Measurements from ENCODE around the gene STYXL1. TPM values are rescaled to one million over a fixed set of nuclear protein-coding genes. Genes with fewer than 3 reads are reported as not detected.
A peak's percentile ranks its signal among the peaks of the same experiment; 100 is the strongest.

Gene STYXL1
- total and polyA plus RNA-seq, 4 donors, result 16.4 to 27.5 (median 17.1) TPM

DNA sequence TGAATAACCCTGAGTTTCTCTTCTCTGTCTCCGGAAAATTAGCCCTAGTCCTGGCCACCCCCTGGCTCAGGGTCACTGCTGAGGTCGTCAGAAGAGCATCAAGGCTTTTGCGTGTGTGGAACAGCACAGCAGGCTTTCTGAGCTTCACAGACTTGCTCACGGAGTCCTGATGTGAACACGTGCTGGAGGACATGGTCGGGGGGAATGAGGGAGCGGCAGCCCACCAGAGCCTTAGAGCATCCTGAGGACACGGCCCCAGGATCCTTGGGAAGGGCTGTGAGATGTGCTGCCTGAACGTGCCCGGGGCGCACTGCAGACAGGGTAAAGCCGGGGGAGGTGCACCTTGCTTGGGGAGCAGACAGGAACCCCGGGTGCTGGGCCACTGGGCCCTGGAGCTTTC, 82.2 kb downstream of the STYXL1 start:
- Histone ChIP-seq H3K36me3 (ENCODE audit: control insufficient read depth in 4 of 4, insufficient read depth in 3 of 4, low read depth in 1 of 4, low read length in 3 of 4) (peaks cover 14 to 54% (median 30%) of the 10 kb centered on the region in 4 donors), H3K9me3 (ENCODE audit: control insufficient read depth in 4 of 4, low read length in 3 of 4) (no peaks in the 10 kb centered on the region), H3K4me3 (ENCODE audit: low read depth in 1 of 3, low read length in 3 of 3) (no peak overlapping the region), H3K27ac (ENCODE audit: low read depth in 1 of 2, low read length in 2 of 2) (peak overlapping the region; percentile 53 to 83), H3K9ac (ENCODE audit: low read depth in 1 of 2, low read length in 2 of 2) (no peak overlapping the region), H3K4me1 (ENCODE audit: control insufficient read depth in 4 of 4, insufficient read depth in 4 of 4, low read length in 3 of 4) (peaks cover 18 to 80% (median 64%) of the 10 kb centered on the region in 4 donors), H3K27me3 (ENCODE audit: control insufficient read depth in 4 of 4, insufficient read depth in 4 of 4, low read length in 3 of 4) (no peaks in the 10 kb centered on the region)
- DNase-seq (ENCODE audit: low spot score), result no peak
- 79% methylated on average over 13 of the region's 13 CpGs for WGBS
- TF ChIP-seq MAX (IDR thresholded peaks at IDR 0.05) (no peak), CTCF (IDR thresholded peaks at IDR 0.05; ENCODE audit: low read depth, low read length, missing input control) (no peak), SP1 (IDR thresholded peaks at IDR 0.05) (no peak), RXRA (IDR thresholded peaks at IDR 0.05) (no peak), ZBTB33 (IDR thresholded peaks at IDR 0.05) (no peak), HNF4A (conservative IDR thresholded peaks at IDR 0.05) (no peak), NR2F2 (IDR thresholded peaks at IDR 0.05) (no peak), FOXA1 (IDR thresholded peaks at IDR 0.05) (no peak), YY1 (IDR thresholded peaks at IDR 0.05) (no peak)
- TF ChIP-seq, protein P1, sequence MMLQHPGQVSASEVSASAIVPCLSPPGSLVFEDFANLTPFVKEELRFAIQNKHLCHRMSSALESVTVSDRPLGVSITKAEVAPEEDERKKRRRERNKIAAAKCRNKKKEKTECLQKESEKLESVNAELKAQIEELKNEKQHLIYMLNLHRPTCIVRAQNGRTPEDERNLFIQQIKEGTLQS (IDR thresholded peaks at IDR 0.05), result no peak

DNA sequence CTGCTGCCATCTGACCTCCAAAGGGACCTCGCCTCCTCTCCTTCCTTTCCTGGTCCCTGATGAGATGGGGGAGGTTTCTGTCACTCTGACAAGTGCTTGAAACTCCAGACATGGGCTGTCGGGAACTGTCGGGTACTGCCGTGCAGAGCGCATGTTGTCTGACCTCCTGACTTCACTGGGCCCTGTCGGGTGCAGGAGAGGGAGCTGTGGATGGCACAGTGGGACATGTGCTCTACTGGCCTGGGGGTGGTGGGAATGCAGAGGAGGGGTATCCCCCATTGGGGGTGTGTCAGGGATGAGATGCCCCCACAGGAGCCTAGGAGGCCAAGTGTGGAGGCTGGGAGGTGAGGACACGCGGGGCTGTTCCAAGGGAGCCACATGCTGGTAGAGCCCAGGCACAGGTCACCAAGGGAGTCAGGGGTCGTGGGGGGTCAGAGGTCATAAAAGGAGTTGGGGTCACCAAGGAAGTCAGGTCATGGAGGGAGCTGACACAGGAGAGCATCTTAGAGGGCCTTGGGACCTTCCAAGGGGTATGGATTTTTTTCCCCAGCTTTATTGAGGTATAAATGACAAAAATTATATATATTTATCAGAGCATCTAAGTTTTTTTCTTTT, 84.3 kb downstream of the STYXL1 start:
- Histone ChIP-seq H3K27me3 (ENCODE audit: control insufficient read depth in 4 of 4, insufficient read depth in 4 of 4, low read length in 3 of 4) (no peaks in the 10 kb centered on the region), H3K27ac (ENCODE audit: low read depth in 1 of 2, low read length in 2 of 2) (peak overlapping the region; percentile 42 to 69), H3K9ac (ENCODE audit: low read depth in 1 of 2, low read length in 2 of 2) (no peak overlapping the region), H3K4me1 (ENCODE audit: control insufficient read depth in 4 of 4, insufficient read depth in 4 of 4, low read length in 3 of 4) (peaks cover 18 to 64% (median 48%) of the 10 kb centered on the region in 4 donors), H3K4me3 (ENCODE audit: low read depth in 1 of 3, low read length in 3 of 3) (no peak overlapping the region), H3K9me3 (ENCODE audit: control insufficient read depth in 4 of 4, low read length in 3 of 4) (no peaks in the 10 kb centered on the region), H3K36me3 (ENCODE audit: control insufficient read depth in 4 of 4, insufficient read depth in 3 of 4, low read depth in 1 of 4, low read length in 3 of 4) (peaks cover 22 to 69% (median 46%) of the 10 kb centered on the region in 4 donors)
- whole genome bisulfite sequencing, result 88% methylated on average over 9 of the region's 9 CpGs
- DNase-seq (ENCODE audit: low spot score), result no peak
- no peak for TF ChIP-seq TAF1 (conservative IDR thresholded peaks at IDR 0.05)
- no peak for TF ChIP-seq YY1 (IDR thresholded peaks at IDR 0.05)
- TF ChIP-seq, protein P2, sequence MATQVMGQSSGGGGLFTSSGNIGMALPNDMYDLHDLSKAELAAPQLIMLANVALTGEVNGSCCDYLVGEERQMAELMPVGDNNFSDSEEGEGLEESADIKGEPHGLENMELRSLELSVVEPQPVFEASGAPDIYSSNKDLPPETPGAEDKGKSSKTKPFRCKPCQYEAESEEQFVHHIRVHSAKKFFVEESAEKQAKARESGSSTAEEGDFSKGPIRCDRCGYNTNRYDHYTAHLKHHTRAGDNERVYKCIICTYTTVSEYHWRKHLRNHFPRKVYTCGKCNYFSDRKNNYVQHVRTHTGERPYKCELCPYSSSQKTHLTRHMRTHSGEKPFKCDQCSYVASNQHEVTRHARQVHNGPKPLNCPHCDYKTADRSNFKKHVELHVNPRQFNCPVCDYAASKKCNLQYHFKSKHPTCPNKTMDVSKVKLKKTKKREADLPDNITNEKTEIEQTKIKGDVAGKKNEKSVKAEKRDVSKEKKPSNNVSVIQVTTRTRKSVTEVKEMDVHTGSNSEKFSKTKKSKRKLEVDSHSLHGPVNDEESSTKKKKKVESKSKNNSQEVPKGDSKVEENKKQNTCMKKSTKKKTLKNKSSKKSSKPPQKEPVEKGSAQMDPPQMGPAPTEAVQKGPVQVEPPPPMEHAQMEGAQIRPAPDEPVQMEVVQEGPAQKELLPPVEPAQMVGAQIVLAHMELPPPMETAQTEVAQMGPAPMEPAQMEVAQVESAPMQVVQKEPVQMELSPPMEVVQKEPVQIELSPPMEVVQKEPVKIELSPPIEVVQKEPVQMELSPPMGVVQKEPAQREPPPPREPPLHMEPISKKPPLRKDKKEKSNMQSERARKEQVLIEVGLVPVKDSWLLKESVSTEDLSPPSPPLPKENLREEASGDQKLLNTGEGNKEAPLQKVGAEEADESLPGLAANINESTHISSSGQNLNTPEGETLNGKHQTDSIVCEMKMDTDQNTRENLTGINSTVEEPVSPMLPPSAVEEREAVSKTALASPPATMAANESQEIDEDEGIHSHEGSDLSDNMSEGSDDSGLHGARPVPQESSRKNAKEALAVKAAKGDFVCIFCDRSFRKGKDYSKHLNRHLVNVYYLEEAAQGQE (IDR thresholded peaks at IDR 0.05), result no peak
- TF ChIP-seq NR2F2 (IDR thresholded peaks at IDR 0.05), result peak; percentile 54
- TF ChIP-seq RXRA (IDR thresholded peaks at IDR 0.05), result peak in 1 of 2 donors; percentile 48
- TF ChIP-seq, protein P1 (IDR thresholded peaks at IDR 0.05), result no peak
- TF ChIP-seq EGR1 (IDR thresholded peaks at IDR 0.05; ENCODE audit: low read depth in 2 of 2), result no peak

Measured in liver (tissue), 9 donors.